DOHH2 (cell line): ENCODE results near the gene NPAS3.

ENCODE experiments used
- H3F3A ChIP-seq: fragments of 200-600 bp; sonication (generic), shearing (Covaris generic); 2 replicates; pipeline ENCODE4 v1.6.0; 2016; ENCODE audit warnings: antibody characterized with exemption, mild to moderate bottlenecking; ENCODE audit not compliant: control insufficient read depth, insufficient read depth
- H3K27ac ChIP-seq: fragments of 200-600 bp; sonication (generic); 2 replicates; pipeline ENCODE4 v1.5.1; 2014; ENCODE audit warnings: low read depth, mild to moderate bottlenecking, low read length, moderate library complexity
- H3K27me3 ChIP-seq: fragments of 200-600 bp; sonication (generic); 2 replicates; pipeline ENCODE4 v1.6.1; 2014; ENCODE audit warnings: mild to moderate bottlenecking, low read length, mixed read lengths; ENCODE audit not compliant: control insufficient read depth
- H3K36me3 ChIP-seq: fragments of 200-600 bp; sonication (generic); 2 replicates; pipeline ENCODE4 v1.6.1; 2014; ENCODE audit warnings: mild to moderate bottlenecking, low read length, moderate library complexity, mixed read lengths; ENCODE audit not compliant: control insufficient read depth
- H3K4me1 ChIP-seq: fragments of 200-600 bp; sonication (generic); 2 replicates; pipeline ENCODE4 v1.6.1; 2014; ENCODE audit warnings: mild to moderate bottlenecking, low read length, mixed read lengths; ENCODE audit not compliant: control insufficient read depth
- H3K4me2 ChIP-seq: fragments of 200-600 bp; sonication (generic); 2 replicates; pipeline ENCODE4 v1.6.0; 2014; ENCODE audit warnings: mild to moderate bottlenecking, low read length, moderate library complexity
- H3K4me3 ChIP-seq: fragments of 200-600 bp; sonication (generic); 2 replicates; pipeline ENCODE4 v1.5.1; 2014; ENCODE audit warnings: mild to moderate bottlenecking, low read length, mixed read lengths
- H3K79me2 ChIP-seq: fragments of 200-600 bp; sonication (generic); 2 replicates; pipeline ENCODE4 v1.6.1; 2014; ENCODE audit warnings: mild to moderate bottlenecking, low read length, mixed read lengths; ENCODE audit not compliant: control insufficient read depth
- H3K9me2 ChIP-seq: fragments of 200-600 bp; sonication (generic); replicated peaks from 2 replicates; pipeline ENCODE4 v1.6.1; 2014; ENCODE audit warnings: mild to moderate bottlenecking, low read length, mixed read lengths; ENCODE audit not compliant: control insufficient read depth
- H3K9me3 ChIP-seq: fragments of 200-600 bp; sonication (generic); 2 replicates; pipeline ENCODE4 v1.6.1; 2014; ENCODE audit warnings: antibody characterized with exemption, low read length, mixed read lengths; ENCODE audit not compliant: control insufficient read depth, insufficient read depth
- H4K20me1 ChIP-seq: fragments of 200-600 bp; sonication (generic); 2 replicates; pipeline ENCODE4 v1.6.0; 2014; ENCODE audit warnings: low read depth, mild to moderate bottlenecking, antibody characterized with exemption, low read length, moderate library complexity; ENCODE audit not compliant: control insufficient read depth, insufficient read depth
- EZH2phosphoT487 ChIP-seq: fragments of 200-600 bp; sonication (generic); IDR thresholded peaks from 2 replicates; pipeline ENCODE4 v1.6.1; 2017; ENCODE audit warnings: borderline replicate concordance, mild to moderate bottlenecking, antibody characterized with exemption, low read length, moderate library complexity, mixed read lengths
- TF ChIP-seq, protein P1 (sequence below): fragments of 200-600 bp; sonication (generic); IDR thresholded peaks from one replicate; pipeline ENCODE4 v1.5.1; 2014; ENCODE audit warnings: antibody characterized with exemption, mild to moderate bottlenecking, low read depth, low read length; ENCODE audit not compliant: poor library complexity, severe bottlenecking

Gene NPAS3

DNA sequence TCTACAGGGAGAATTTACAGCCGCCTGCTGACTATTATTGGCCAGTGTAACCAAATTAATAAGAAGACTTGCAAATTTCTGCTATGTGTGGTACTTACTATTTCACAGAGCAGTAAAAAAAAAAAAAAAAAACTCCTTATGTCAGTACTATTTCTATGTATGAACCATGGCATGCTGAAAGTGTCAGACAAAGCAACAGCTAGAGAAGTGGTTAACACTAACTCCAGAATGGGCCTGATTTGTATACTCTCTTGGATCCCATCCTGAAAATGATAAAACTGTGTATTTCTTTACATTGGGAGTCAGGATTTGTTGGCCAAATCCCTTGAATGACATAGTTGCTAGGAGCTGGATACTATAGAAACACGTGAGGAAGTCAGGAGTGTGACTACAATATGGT lies 595.4 kb downstream of the NPAS3 start:
- H3K79me2 ChIP-seq: no peaks in the 10 kb centered on the region
- no peaks in the 10 kb centered on the region for H3K36me3 ChIP-seq
- H3K4me1 ChIP-seq: no peaks in the 10 kb centered on the region
- H4K20me1 ChIP-seq: no peaks in the 10 kb centered on the region
- H3K4me2 ChIP-seq: no peak overlapping the region
- H3K27me3 ChIP-seq: no peaks in the 10 kb centered on the region
- H3K4me3 ChIP-seq: no peak overlapping the region
- H3K9me3 ChIP-seq: no peaks in the 10 kb centered on the region
- H3K9me2 ChIP-seq: no peaks in the 10 kb centered on the region
- H3K27ac ChIP-seq: no peak overlapping the region
- TF ChIP-seq EZH2phosphoT487: no peak
- TF ChIP-seq, protein P1, sequence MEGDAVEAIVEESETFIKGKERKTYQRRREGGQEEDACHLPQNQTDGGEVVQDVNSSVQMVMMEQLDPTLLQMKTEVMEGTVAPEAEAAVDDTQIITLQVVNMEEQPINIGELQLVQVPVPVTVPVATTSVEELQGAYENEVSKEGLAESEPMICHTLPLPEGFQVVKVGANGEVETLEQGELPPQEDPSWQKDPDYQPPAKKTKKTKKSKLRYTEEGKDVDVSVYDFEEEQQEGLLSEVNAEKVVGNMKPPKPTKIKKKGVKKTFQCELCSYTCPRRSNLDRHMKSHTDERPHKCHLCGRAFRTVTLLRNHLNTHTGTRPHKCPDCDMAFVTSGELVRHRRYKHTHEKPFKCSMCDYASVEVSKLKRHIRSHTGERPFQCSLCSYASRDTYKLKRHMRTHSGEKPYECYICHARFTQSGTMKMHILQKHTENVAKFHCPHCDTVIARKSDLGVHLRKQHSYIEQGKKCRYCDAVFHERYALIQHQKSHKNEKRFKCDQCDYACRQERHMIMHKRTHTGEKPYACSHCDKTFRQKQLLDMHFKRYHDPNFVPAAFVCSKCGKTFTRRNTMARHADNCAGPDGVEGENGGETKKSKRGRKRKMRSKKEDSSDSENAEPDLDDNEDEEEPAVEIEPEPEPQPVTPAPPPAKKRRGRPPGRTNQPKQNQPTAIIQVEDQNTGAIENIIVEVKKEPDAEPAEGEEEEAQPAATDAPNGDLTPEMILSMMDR: no peak
- H3F3A ChIP-seq: no peaks in the 10 kb centered on the region

DNA sequence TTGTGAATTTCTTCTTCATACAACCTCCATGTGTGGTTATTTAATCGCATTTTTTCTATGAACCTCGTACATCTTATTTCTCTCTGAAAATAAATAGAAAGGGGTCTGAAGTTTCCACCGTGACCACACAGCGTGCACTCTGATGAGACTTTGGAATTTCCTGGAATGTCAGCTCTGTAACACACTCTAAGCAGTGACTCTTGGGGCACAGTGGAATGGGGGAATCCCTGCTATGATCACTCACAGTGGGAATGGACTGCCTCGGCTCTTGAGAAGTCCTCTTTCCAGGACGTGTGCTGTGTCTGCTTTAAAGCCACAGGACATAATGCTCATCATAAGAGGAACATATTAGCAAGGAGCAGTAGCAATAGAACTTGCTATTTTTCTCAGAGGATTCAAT lies 596.0 kb downstream of the NPAS3 start:
- no peak overlapping the region for H3K27ac ChIP-seq
- H3K4me3 ChIP-seq: no peak overlapping the region
- H3K79me2 ChIP-seq: no peaks in the 10 kb centered on the region
- H3K4me1 ChIP-seq: no peaks in the 10 kb centered on the region
- no peak for TF ChIP-seq EZH2phosphoT487
- TF ChIP-seq, protein P1: no peak
- H3K9me3 ChIP-seq: no peaks in the 10 kb centered on the region
- H3K27me3 ChIP-seq: no peaks in the 10 kb centered on the region
- H3K9me2 ChIP-seq: no peaks in the 10 kb centered on the region
- no peak overlapping the region for H3K4me2 ChIP-seq
- H3F3A ChIP-seq: no peaks in the 10 kb centered on the region
- H4K20me1 ChIP-seq: no peaks in the 10 kb centered on the region
- no peaks in the 10 kb centered on the region for H3K36me3 ChIP-seq

DNA sequence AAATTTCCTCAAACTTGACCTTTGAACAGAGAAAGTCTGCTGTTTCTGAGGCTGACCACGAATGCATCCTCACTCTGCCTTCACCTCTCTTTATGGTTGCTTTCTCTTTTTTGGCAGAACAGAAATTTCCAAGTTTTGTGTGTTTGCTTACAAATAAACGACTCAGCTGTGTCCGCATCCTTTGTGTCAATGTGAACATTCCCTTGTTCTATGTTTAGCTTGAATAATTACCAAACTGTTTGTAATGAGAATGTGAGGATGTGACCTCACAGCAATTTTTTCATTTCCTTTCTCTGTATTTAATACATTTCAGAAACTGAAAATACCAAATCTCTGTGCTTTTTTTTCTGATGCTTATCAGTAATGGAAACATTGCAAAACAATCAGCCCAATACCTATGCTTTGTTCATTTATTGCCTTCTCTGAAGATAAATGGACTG lies 601.3 kb downstream of the NPAS3 start:
- Histone ChIP-seq H3K4me3 (no peak overlapping the region), H3K4me1 (no peaks in the 10 kb centered on the region), H3K36me3 (no peaks in the 10 kb centered on the region)

More for the DNA sequence above, 601.3 kb downstream of the NPAS3 start:
- no peaks in the 10 kb centered on the region for H3K9me3 ChIP-seq
- no peaks in the 10 kb centered on the region for H3K27me3 ChIP-seq
- no peak overlapping the region for H3K27ac ChIP-seq
- no peaks in the 10 kb centered on the region for H3K9me2 ChIP-seq
- TF ChIP-seq EZH2phosphoT487: no peak
- TF ChIP-seq, protein P1: no peak
- H3K4me2 ChIP-seq: no peak overlapping the region
- no peaks in the 10 kb centered on the region for H4K20me1 ChIP-seq
- no peaks in the 10 kb centered on the region for H3F3A ChIP-seq
- H3K79me2 ChIP-seq: no peaks in the 10 kb centered on the region
